NCI-H2227 (cell line): Measurements from ENCODE around the gene CBX1.

Source experiments
- DNase-seq: peaks from one replicate; lab custom pipeline; 2025; ENCODE audit not compliant: unreplicated experiment; lab: John Stamatoyannopoulos, UW

CBX1 gene

DNA sequence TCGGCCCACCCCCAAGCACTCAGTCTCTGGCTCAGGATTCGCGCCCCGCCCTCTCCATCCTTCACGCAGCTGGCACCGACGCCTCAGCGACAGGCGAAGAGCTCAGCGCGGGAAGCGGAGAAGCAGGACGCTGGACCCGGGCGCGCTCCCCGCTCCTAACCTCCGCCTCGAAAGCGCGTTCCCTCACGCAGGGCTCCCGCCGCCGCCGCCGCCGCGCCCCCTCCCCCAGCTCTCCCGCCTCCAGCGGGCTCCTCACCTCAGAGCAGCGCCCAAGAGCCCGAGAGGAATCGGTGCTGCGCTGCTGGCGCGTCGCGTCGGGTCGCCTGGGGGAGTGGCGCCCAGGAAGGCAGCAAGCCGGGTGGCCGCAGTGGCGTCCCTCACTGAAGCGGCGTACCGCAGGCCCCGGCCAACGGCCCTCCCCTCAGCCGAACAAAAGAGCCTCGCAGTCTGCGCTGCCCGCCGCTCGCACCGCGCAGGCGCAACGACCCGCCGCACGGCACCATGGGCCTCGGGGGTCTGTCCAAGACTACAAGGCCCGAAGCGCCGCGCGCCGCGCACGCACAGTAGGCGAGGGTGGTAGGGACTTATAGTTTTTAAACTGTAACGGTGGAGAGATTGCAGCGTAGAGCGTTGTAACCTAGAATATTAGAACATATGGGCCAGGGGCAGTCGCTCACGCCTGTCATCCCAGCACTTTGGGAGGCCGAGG lies at the start of gene CBX1:
Gene CBX1, minus strand, starts transcription at position 467 of the 709 bp plus-strand sequence. CDS start 24,474 bp downstream, outside the sequence.
- DNase-seq, result peak; percentile 99

DNA sequence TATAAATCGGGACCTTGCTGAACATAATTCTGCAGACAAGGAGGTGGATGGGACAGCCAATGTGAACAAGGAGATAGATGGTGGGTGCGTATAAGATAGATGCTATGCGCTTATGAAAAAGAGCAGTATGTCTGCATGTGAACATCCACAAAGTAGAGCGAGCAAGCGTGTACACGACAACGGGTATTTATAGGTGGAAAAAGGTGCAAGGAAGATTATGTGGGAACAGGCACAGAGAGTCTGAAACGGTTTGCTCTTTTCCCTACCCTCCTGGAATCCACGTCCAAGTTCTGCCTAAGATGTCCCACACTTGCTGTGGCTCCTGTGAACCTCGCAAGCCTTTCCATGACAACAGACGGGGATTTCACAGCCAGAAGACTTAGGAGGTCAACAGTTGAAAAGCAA lies 49.3 kb upstream of the CBX1 start:
- no peak for DNase-seq

DNA sequence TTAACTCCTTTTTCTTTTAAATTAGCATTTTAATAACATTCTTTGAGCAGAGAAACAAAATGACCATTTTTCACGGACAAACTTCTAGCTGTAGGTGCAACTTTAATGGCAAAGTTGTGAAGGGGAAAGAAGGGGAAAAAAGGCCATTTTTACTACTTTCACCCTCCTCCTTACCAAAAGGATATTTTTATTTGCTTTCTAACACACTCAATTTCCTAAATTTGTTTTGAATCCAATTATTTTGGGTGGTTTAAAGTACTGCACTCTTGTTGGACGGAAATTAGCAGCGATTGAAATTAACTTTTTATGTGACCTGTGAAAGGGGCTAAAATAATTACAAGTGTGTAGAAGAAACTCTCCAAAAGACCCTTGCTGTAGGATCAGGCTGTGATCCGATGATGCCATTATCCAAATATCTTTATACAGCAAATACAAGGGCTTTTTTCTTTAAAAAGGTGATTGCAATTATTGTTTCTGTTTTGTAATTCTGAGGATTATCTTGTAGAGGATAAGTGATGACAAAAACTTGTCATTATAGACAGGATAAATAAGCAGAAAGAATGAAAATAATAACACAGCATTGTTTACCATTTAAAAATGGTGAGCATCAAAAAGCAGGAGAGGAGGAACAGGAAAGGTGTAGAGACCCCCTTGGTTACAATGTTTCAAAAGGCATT lies 48.6 kb upstream of the CBX1 start:
- DNase-seq, result no peak

DNA sequence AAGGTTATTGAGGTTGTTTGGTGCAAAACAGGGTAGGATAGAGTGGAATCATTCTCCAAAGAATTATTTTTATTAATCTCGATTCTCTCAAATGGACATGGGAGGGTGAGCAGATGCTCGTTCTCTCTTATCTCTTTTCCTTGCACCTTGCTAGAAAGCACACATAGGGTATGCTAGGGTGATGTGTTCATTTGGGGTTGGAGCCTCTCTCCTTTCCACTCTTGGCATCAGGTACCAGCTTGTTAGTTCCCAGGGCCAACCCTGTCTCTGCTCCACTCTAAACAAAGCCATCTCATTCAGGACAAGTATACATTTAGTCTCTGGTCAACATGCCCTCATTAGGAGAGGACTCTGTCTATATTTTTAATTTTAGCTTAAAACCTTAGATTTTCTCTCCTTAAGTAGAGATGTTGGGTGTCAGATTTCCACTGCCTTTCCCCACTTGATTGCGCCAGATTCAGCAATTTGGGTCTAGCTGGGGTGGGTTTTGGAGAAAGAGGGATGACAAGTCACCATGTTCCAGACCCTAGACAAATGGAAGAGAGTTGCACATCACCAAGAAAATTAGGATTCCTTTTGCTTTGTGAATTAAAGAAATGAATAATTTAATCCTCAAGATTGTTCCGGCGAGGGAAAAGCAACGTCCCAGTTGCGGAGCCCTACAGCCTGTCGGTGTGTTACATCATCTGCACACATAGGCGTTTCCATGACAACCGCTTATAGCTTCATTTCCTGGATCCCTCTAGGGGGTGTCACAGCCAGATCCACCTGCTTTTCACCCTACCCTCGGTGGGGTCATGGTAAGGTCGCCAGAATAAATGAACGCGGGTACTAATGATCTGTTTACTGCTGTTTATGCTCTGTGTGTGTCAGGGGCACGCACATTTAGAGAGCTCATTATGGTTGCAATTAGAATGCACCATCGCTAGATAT lies 47.8 kb upstream of the CBX1 start:
- DNase-seq, result peak; percentile 78

DNA sequence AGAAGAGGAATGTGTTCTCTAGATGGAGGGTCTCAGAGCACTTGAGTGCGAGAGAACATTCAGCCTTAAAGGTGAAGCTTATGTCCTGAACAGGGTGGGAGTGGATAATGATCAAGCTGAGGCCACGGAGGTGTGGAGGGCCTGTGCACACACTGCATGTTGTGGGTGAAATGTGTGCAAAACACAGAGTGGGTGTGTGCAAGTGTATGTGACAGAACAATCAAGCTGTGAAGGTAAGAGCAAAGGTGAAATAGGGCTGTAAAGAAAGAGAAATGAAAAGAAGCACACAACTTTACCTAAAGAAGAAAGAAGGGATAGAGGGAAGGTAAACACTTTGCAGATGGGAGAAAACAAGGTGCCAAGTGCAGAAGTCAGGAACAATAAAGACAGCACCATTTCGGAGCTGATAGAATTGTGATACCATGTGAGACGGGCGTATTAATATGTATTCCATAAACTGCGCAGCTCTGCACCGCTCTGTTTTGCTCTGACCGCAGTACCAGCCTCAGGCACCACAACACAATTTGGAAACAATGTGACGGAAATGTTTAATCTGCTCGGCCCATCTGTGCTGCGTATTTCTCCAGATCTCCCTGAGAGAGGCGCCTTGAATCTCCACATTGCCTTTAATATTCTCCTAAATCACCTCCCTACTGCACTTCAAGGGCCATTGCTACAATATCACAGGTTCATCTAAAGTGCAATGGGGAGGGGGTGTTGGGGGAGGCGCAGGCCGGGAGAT lies 46.9 kb upstream of the CBX1 start:
- peak; percentile 28 for DNase-seq

DNA sequence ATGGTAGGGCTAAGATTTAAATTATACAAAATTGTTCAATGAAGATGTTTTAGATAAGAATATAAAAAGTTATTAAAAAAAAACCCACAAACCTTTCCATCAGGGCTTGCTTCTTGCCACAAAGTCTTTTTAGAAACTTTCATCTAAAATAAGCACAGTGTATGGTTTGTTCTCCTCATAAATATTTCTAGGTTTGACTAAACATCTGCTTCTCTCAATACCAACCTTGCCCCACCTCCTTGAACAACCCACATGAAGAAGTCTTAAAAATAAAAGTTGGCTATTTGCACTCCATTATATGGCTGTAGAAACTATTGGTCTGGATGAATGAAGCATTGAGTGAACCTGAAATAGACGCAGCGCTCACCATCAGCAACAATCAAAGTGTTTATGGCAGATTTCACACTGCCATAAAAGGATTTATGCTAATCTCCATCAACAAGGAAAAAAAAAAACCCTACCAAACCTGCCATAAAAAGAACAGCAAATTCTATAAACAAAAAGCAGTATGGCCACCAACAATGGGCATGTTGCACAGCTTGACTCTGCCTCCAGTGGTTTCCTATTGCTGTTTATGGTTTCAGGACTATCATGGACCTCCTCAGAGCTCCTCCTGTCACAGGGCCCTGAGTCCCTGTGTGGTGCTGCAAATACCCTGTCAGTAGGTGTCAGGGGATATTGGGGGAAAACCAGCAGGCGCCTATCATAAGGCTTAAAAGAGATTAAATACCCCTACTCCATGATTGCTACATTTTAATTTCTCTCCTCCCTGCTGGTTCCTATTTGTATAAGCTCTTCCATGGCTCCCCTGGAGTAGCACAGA lies 43.9 kb upstream of the CBX1 start:
- DNase-seq, result no peak

DNA sequence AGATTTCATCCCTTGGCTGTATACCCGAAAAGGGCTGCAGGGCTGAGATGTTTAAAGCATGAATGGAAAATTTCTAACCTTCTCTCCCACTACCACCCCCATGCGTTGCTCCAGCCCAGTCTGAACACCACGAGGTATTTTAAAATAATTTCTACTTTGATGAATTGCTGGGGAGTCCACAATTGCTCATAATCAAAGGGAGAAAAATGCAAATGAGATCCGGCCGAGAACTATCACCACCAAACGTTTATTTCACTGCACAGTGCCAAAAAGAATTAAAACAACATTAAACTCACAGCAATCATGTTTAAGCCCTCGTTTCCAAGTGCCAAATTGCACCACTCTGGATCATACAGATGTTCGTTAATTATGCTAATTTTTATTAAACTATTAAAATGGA lies 43.0 kb upstream of the CBX1 start:
- DNase-seq, result no peak

DNA sequence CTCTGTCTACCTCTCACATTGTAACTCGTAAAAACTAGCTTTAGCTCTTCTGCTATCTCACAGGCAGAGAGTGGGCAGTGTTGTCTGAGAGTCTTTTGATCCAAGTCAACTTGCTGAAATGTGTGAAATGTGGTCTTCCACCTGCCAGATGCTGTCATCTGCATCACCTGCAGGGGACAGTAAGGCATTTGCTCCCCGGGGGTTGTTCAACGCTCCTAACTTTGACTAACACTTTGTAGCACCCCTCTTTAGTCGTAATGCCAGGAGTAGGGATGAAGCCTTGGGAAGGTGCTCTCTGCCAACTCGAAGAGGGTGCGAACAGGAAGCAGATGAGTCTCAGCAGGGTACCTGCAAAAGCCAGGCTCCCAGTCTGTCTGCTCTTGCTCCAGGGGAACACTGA lies 42.4 kb upstream of the CBX1 start:
- no peak for DNase-seq

DNA sequence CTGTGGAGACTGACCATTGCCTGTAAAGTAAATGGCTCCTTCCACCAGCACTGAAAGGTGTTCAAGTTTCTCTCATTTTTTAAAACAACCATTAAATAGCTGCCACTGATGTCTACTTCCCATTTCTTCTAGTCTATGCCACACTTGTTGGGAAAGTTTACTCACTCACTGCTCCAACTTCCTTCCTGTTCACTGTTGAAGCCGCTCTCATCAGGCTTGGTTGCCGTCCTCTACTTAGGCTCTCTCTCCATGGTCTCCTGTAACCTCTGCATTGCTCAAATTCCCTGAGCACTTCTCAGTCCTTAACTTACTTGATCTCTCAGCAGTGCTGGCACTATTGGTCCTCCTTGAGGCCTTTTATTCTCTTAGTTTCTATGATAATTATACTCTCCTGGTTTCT lies 38.7 kb upstream of the CBX1 start:
- DNase-seq, result no peak

DNA sequence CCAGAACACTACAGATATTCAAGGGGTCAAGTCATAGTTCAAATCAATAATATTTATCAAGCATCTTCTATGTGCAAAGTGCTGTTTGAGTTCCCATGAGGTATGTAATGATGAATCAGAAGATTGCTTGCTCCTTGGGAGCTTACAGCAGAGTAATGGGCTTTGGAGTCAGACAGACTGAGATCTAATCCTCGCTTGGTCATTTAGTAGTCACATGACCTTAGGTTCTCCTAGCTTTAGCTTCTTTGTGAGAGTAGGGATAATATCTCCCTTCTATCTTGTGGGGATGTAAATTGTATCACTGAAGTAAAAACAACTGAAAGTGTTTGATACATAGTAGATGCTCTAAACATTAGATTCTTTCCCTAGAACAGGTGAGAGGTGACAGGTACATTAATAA lies 36.4 kb upstream of the CBX1 start:
- no peak for DNase-seq

DNA sequence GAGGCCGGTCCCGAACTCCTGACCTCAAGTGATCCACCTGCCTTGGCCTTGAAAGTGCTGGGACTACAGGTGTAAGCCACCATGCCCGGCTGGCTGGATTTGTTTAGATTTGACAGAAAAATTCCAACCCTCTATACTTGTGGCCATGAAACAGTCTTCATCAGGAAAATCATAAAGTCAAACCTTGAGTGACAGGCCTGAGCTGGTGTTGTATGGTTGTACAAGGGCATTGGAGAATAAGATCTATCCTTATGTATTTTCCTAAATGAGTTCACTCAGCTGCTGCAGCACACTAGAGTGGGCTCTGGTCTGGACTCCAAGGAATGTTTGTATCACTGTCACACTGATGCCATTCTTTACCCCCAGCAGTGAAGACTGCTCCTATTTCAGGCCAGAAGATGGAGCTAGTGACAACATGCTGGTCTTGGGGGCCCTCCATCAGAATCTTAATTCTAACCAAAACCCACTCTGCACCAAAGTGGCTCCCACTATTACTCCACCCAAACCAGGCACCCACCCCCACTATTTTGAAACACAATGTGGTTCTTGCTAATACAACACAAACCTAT lies 33.7 kb upstream of the CBX1 start:
- DNase-seq, result no peak

DNA sequence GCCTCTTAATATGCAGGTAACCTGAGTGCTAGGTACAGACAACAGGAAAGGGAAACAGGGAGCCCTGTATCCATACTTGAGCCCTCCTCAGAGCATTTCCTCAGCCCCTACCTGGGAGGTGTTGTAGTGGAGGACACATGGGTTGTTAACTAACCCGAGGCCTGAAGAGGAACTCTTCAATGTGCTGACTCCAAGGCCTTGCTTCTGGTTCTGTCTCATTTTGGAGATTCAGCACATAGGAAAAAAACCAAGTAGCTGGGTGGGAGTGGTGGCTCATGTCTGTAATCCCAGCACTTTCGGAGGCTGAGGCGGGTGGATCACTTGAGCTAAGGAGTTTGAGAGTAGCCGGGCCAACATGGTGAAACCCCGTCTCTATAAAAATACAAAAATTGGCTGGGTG lies 31.1 kb upstream of the CBX1 start:
- no peak for DNase-seq

DNA sequence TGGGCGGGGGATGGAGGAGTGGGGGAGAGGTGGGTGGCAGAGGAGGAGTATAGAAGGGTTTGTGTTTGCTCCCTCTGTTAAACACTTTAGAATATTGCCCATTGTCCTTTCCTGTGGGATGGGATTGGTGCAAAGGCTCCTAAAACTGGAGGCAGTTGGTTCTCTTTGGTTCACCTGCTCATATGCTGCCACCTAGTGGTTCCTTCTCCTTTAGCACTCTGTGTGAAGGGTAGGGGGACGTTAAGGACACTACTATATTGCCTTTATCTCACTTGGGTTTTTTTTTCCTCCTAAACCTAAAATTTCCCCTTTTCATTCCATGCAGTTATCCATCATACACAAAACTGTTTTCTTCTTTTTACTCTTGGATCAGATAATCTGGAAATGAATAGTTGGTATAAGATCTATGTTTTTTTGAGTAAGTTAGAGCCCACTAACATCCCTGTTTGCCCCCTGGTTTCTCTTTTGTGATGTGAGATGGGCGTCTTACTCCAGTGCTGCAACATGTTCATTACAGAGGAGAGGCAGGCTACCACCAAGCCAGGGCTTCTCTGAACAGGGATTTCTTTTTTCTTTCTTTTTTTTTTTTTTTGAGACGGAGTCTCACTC lies 30.0 kb upstream of the CBX1 start:
- peak; percentile 87 for DNase-seq

DNA sequence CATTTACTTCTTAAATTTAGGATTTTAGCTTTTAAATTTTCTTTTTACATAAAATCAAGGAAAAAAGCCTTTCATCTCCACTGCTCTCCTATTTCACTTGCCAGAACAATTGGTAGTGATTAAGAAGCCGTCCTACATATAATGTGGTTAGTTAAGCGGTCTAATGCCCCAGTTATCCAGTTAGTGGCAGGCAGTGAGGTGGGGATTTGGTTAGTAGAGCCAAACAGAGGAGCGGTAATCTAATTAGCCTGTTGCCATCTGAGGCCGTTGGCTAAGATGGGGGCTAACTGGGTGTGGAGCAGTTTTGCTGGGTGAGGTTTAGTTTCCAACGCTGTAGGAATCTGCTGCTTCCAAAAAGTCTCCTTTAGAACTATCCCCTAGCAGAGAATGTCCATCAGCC lies 28.7 kb upstream of the CBX1 start:
- DNase-seq, result no peak

DNA sequence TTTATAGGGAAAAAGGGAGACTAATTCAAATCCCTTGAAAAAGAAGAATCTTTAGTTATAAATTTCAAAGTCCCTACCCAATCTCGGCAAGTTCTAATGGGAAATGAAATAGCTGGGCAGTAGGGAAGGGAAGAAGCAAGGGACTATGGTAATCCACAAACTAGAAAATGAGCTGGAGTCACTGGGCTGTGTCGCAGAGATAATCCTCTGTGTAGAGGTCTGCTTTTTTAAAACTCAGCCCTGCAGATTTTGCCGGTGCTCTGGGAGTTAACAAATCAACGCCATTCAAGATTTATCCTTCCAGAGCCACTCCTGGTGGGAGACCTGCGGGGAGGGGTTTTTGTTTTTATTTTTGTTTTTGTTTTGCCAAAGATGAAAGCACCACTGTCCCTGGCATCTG lies 27.1 kb upstream of the CBX1 start:
- DNase-seq, result no peak

DNA sequence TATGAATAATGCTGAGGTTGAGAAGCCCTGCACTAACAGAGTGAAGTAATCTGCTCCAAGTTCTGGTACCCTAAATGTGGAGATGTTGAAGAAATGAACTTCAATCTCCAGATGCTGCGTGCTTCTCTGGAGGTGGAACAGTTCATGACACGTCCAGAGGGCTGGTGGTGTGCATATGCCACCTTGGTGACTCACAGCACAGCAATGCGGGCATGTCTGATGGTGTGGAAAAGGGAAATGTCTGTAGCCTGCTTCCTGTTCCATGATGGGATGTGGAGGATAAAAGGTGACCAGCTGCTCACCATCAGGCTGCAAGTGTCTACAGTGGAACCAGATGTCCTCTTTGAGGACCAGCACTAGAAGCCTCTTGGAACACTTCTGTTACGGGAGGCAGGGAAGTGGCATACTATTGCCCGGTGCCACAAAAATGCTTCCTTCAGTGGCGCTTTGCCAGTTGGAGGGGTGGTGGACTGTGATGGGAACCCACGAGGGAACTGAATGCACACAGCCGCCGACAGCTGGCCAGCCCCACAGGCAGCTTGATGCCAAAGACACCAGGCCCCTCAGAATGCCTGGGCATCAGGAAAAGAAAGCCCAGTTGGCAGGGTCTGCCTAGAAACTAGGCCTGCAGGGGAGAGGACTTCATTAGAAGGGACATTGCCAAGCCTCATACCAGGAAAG lies 26.2 kb upstream of the CBX1 start:
- no peak for DNase-seq

DNA sequence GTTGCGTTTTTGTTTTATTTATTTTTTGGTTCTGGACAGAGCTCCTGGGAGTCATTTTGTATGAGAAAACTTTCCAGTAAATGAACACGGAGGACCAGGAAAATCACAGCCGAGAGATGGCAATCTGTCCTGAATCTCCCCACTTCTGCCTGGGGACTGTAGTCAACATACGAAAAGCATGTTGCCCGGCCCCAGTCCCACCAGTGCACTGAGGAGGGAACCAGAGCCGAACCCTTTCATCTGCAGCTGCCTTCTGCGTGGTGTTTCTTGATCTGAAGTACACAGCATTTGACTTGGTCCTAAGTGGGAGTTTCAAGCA lies 25.2 kb upstream of the CBX1 start:
- DNase-seq, result no peak

DNA sequence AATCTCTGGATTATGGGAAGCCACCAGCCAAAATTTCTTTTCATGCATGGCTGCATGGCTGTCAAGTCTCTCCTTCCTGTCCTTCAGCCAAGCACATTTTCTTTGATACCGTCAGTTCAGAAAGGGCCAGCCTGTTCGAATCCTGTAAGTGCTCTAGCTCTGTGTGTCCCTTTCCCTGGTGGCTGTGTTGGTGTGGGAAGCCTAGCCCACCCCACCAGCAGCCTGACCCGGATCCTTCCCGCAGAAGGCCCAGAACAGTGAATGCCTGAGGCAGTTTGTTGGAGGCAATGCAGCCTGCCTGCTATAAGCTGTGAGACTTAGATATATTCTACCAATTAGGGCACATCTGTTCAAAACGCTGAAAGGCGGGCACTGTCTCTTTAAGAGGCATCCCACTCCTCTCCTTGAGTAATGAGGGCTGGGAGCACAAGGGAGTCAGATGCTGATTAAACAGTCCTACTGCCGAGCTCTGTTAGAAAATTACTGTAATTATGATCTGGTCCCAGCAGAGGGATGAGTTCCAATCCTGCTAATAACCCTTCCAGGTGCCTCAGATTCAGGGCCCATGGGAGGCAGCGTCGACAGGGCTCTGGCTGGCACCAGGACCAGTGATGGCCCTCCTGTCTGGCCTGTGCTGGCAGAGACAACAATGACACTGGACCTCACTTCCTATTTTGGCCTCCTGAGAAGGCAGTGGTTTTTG lies 24.7 kb upstream of the CBX1 start:
- DNase-seq, result no peak
